HUES64 (cell line): ENCODE data around the gene VAMP5.

Experiments
- H3K27ac ChIP-seq: 2 replicates; pipeline ENCODE4 v1.7.0; 2013; ENCODE audit warnings: low read depth, low read length, inconsistent platforms
- H3K27me3 ChIP-seq: 2 replicates; pipeline ENCODE4 v1.6.1; 2013; ENCODE audit warnings: mild to moderate bottlenecking, low read length; ENCODE audit not compliant: insufficient read depth
- H3K36me3 ChIP-seq: 2 replicates; pipeline ENCODE4 v1.6.1; 2013; ENCODE audit warnings: mild to moderate bottlenecking, low read length; ENCODE audit not compliant: insufficient read depth
- H3K4me1 ChIP-seq: 2 replicates; pipeline ENCODE4 v1.6.1; 2013; ENCODE audit warnings: mild to moderate bottlenecking, low read length, moderate library complexity; ENCODE audit not compliant: insufficient read depth
- H3K4me3 ChIP-seq: 2 replicates; pipeline ENCODE4 v1.5.1; 2013; ENCODE audit warnings: mild to moderate bottlenecking, low read length, moderate library complexity
- H3K9ac ChIP-seq: 2 replicates; pipeline ENCODE4 v1.6.1; 2013; ENCODE audit warnings: mild to moderate bottlenecking, low read depth, low read length
- H3K9me3 ChIP-seq: 2 replicates; pipeline ENCODE4 v1.6.1; 2013; ENCODE audit warnings: low read depth, low read length; ENCODE audit not compliant: insufficient read depth
- WGBS: fragments of 150-250, 120-280 bp; methylation state at CpG from one replicate; pipeline ENCODE4 v1.1.7; 2013; ENCODE audit warnings: missing lambda C conversion rate; 5-methylcytosine and 5-hydroxymethylcytosine counted together

The VAMP5 gene

DNA sequence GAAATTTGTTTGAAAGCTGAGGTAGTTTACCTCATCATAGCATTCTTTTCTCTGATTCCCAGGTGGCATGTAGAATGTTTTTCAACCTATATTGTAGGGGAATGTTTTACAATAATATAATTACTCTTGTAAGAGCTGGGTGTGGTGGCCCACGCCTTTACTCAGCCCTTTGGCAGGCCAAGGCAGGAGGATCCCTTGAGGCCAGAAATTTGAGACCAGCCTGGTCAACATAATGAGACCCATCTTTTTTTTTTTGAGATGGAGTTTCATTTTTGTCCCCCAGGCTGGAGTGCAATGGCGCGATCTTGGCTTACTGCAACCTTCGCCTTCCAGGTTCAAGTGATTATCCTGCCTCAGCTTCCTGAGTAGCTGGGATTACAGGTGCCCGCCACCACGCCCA lies 35.4 kb downstream of the VAMP5 start:
- H3K36me3 ChIP-seq: peaks cover 65% of the 10 kb centered on the region
- WGBS: 98% methylated on average over 6 of the region's 6 CpGs

DNA sequence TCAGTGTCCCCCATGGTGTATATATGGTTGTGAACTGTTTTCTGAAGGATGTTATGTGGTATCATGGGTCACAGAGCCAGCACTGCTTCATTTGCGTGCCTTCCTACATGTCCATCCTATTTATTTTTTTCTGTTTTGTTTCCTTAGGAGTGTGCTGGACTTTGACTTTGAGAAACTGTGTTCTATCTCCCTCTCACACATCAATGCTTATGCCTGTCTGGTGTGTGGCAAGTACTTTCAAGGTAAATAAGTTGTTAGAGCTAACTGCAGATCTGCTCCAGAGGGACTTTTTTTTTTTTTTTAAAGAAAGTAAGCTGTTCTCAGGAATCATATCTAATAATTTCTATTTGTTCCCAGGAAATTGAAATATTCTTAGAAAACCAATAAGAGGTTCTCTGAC lies 37.1 kb downstream of the VAMP5 start:
- Histone ChIP-seq H3K9me3 (no peaks in the 10 kb centered on the region), H3K36me3 (peaks cover 82% of the 10 kb centered on the region), H3K27me3 (no peaks in the 10 kb centered on the region), H3K27ac (no peak overlapping the region), H3K9ac (no peak overlapping the region), H3K4me3 (no peak overlapping the region), H3K4me1 (peaks cover 3% of the 10 kb centered on the region; the same call in 1 of the 2 replicates)
- WGBS: 100% methylated on average over 1 of the region's 1 CpG

More for the DNA sequence above, 35.4 kb downstream of the VAMP5 start:
- Histone ChIP-seq H3K9me3 (no peaks in the 10 kb centered on the region), H3K4me3 (no peak overlapping the region), H3K4me1 (peaks cover 3% of the 10 kb centered on the region; the same call in 1 of the 2 replicates), H3K9ac (no peak overlapping the region), H3K27me3 (no peaks in the 10 kb centered on the region), H3K27ac (no peak overlapping the region)

DNA sequence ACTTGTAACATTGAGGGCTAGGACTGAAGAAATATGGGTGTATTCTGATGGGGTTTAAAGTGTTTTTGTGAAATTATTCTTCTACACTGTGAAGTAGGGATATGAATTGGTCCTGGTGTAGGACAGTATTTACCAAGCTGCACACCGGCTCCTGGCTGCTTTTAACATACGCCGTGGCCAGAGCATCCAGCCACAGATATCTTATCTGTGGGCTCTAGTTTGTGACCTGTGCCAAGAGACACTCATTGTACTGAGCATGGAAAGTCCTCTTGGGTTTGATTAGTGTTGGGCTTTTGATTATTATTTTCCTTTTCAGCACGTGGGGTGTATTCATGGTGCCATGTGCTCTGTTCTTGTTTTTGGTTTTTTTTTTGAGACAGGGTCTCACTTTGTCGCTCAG lies 39.8 kb downstream of the VAMP5 start:
- Histone ChIP-seq H3K36me3 (peaks cover 98% of the 10 kb centered on the region), H3K9ac (no peak overlapping the region), H3K27me3 (no peaks in the 10 kb centered on the region), H3K27ac (no peak overlapping the region), H3K4me1 (no peaks in the 10 kb centered on the region), H3K4me3 (no peak overlapping the region), H3K9me3 (no peaks in the 10 kb centered on the region)
- 97% methylated on average over 5 of the region's 5 CpGs for WGBS

DNA sequence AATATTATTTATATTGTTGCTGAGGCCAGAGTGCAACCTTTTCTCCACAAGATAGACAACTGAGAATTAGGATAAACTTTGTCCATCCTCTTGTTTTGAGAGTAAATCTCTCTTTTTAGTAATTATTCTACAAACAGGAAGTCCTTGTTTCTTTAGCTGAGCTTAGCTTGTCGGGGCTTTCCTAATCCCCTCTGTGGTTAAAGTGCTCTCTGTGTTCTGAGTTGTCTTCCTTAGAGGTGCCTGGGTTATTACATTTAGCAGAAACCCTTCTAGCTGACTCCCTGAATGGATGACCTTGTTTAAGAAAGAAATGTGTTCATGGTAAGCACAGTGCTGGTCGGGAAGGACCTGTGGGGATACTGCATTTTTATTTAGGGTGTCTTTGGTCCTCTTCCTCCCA lies 44.4 kb downstream of the VAMP5 start:
- Histone ChIP-seq H3K4me1 (no peaks in the 10 kb centered on the region), H3K4me3 (no peak overlapping the region), H3K27ac (no peak overlapping the region), H3K9me3 (no peaks in the 10 kb centered on the region), H3K27me3 (no peaks in the 10 kb centered on the region), H3K36me3 (peaks cover 95% of the 10 kb centered on the region), H3K9ac (no peak overlapping the region)
- WGBS: 98% methylated on average over 2 of the region's 2 CpGs

DNA sequence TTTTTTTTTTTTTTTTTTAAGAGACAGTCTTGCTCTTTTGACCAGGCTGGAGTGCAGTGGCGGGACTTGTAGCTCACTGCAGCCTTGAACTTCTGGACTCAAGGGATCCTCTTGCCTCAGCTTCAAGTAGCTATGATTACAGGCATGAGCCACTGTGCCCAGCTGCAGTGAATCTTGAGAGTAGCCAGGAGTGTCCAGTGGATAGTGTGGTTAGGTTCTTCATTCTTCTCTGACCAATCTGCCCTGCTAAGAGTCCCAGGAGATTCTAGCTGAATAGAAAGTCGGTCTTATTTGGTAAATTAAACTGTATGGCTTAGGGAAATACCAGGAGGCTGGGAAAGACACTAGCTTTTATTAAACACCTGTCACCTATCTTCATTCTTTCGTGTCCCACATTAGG lies 47.1 kb downstream of the VAMP5 start:
- Histone ChIP-seq H3K27ac (no peak overlapping the region), H3K27me3 (no peaks in the 10 kb centered on the region), H3K4me1 (no peaks in the 10 kb centered on the region), H3K4me3 (no peak overlapping the region), H3K36me3 (peaks cover 91% of the 10 kb centered on the region), H3K9ac (no peak overlapping the region), H3K9me3 (no peaks in the 10 kb centered on the region)
- WGBS: 99% methylated on average over 3 of the region's 3 CpGs

DNA sequence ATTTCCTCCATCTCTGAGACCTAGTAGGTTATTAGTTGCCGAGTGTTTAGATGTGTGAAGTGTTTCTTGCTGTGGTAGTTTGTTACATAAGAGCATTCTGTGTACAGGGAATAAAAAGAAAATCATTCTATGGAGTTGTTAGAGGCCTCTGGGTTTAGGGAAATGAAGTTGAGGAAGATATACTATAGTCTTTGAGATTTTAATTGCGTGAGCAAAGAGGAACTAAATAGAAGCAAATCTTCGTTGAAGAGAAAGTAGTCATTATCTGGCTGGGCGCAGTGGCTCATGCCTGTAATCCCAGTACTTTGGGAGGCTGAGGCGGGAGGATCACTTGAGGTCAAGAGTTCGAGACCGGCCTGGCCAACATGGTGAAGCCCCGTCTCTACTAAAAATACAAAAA lies 50.8 kb downstream of the VAMP5 start:
- WGBS: 95% methylated on average over 5 of the region's 8 CpGs
- H3K4me3 ChIP-seq: no peak overlapping the region
- no peak overlapping the region for H3K27ac ChIP-seq
- no peaks in the 10 kb centered on the region for H3K27me3 ChIP-seq
- H3K9ac ChIP-seq: no peak overlapping the region
- H3K4me1 ChIP-seq: no peaks in the 10 kb centered on the region
- H3K9me3 ChIP-seq: no peaks in the 10 kb centered on the region
- H3K36me3 ChIP-seq: peaks cover 90% of the 10 kb centered on the region

DNA sequence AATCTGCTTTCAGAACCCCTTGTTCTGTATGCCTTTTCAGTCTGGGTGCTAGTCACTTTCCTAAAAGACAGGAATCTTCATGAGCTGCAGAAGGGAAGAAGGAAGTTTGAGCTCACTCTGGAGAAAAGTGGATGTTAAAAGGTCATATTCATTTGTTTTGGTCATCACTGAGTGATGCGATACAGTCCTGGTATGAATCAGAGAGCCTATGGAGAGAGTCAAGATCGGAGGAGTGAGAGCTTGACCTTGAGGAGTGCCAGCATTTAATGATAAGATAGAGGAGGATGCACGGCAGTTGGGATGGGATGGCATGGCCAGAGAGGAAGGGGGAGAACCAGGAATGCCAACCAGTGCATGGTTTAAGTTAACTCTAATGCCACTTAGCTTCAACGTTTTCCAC lies 51.4 kb downstream of the VAMP5 start:
- no peak overlapping the region for H3K9ac ChIP-seq
- peaks cover 90% of the 10 kb centered on the region for H3K36me3 ChIP-seq
- no peaks in the 10 kb centered on the region for H3K9me3 ChIP-seq
- WGBS: 94% methylated on average over 3 of the region's 4 CpGs
- H3K4me1 ChIP-seq: no peaks in the 10 kb centered on the region
- H3K4me3 ChIP-seq: no peak overlapping the region
- no peaks in the 10 kb centered on the region for H3K27me3 ChIP-seq
- H3K27ac ChIP-seq: no peak overlapping the region

DNA sequence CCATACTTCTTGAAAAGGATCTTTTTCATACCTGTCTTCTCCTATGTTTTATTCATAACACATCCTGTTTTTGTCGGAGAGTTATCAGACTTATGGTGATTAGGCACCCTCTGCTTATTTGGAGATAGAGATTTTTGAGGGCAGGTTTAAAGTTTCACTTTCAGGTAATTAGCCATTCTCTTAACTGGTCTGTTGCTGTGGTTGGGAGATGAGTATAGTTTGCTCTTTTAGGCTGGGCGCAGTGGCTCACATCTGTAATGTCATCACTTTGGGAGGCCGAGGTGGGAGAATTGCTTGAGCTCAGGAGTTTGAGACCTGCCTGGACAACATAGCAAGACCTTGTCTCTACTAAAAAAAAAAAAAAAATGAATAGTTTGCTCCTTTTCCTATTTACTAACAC lies 58.5 kb downstream of the VAMP5 start:
- no peak overlapping the region for H3K27ac ChIP-seq
- no peak overlapping the region for H3K4me3 ChIP-seq
- no peaks in the 10 kb centered on the region for H3K4me1 ChIP-seq
- H3K9me3 ChIP-seq: no peaks in the 10 kb centered on the region
- no peaks in the 10 kb centered on the region for H3K27me3 ChIP-seq
- H3K36me3 ChIP-seq: peaks cover 98% of the 10 kb centered on the region
- no peak overlapping the region for H3K9ac ChIP-seq
- 100% methylated on average over 3 of the region's 3 CpGs for WGBS
